Kasumi-1 (cell line): ENCODE measurements around the gene TP63.

ENCODE experiments used
- DNase-seq, 2 experiments: peaks; one replicate each; lab custom pipeline; 2025; lab: John Stamatoyannopoulos, UW

Gene TP63

GRCh38 chr3:189809583-189809982 lies 178.4 kb downstream of the TP63 start:
- peak; percentile 4 to 9 for DNase-seq

- no peak for DNase-seq
These were observed 181.7 kb downstream of the TP63 start for GRCh38 chr3:189812806-189813465.

GRCh38 chr3:189813647-189814240 lies 182.6 kb downstream of the TP63 start:
- DNase-seq, result no peak

GRCh38 chr3:189820365-189820720 lies 189.2 kb downstream of the TP63 start:
- peak; percentile 23 to 29 for DNase-seq

GRCh38 chr3:189821262-189821661 lies 190.1 kb downstream of the TP63 start:
- DNase-seq, result no peak

GRCh38 chr3:189822726-189823125 lies 191.5 kb downstream of the TP63 start:
- no peak for DNase-seq

GRCh38 chr3:189824629-189825312 lies 193.6 kb downstream of the TP63 start:
- DNase-seq, result no peak

- no peak for DNase-seq
These were observed 195.4 kb downstream of the TP63 start for GRCh38 chr3:189826566-189826965.

- DNase-seq, result no peak
These were observed 195.9 kb downstream of the TP63 start for GRCh38 chr3:189827108-189827507.

- no peak for DNase-seq
These were observed 199.2 kb downstream of the TP63 start for GRCh38 chr3:189830401-189830800.

- no peak for DNase-seq
These were observed 202.1 kb downstream of the TP63 start for GRCh38 chr3:189833266-189833665.

- DNase-seq, result no peak
These were observed 202.8 kb downstream of the TP63 start for GRCh38 chr3:189833996-189834395.

- no peak for DNase-seq
These were observed 203.3 kb downstream of the TP63 start for GRCh38 chr3:189834462-189834861.

- DNase-seq, result no peak
These were observed 205.6 kb downstream of the TP63 start for GRCh38 chr3:189836795-189837194.

GRCh38 chr3:189838291-189838690 lies 207.1 kb downstream of the TP63 start:
- DNase-seq, result no peak

- DNase-seq, result no peak
These were observed 208.4 kb downstream of the TP63 start for GRCh38 chr3:189839576-189839975.

GRCh38 chr3:189841473-189842205 lies 210.4 kb downstream of the TP63 start:
- no peak for DNase-seq

- no peak for DNase-seq
These were observed 211.8 kb downstream of the TP63 start for GRCh38 chr3:189842681-189843602.

GRCh38 chr3:189845069-189845468 lies 213.9 kb downstream of the TP63 start:
- DNase-seq, result no peak

GRCh38 chr3:189848395-189849040 lies 217.3 kb downstream of the TP63 start:
- DNase-seq, result no peak

GRCh38 chr3:189849262-189849661 lies 218.1 kb downstream of the TP63 start:
- no peak for DNase-seq
